HEK293 (cell line): ENCODE data around the gene KIF11.

Source experiments
- CTCF ChIA-PET: fragments of 350-600 bp; formaldehyde crosslinking; extraction: SDS; loops from one replicate; lab custom pipeline; 2021; ENCODE audit warnings: antibody characterized with exemption; lab: Yijun Ruan, JAX
- POLR2A ChIA-PET: fragments of 300-600 bp; formaldehyde crosslinking; extraction: SDS; loops from one replicate; lab custom pipeline; 2020; ENCODE audit warnings: antibody characterized with exemption, inconsistent platforms; lab: Yijun Ruan, JAX
- H3K27ac ChIP-seq: fragments of 200-500 bp; sonication (Bioruptor generic); 2 replicates; pipeline ENCODE4 v1.5.1; 2014; ENCODE audit warnings: low read depth, low read length, control low read depth, inconsistent platforms; ENCODE audit errors: extremely low read depth
- H3K36me3 ChIP-seq, 2 experiments: fragments of 200-500 bp in 1 of 2; sonication (Bioruptor generic) in 1 of 2; 1 replicate in 1 of 2; 2 replicates in 1 of 2; pipeline ENCODE4 v1.5.1; 2014 to 2017; ENCODE audit warnings: inconsistent platforms in 2 of 2, low read length in 2 of 2; ENCODE audit not compliant: control insufficient read depth in 2 of 2, insufficient read depth in 1 of 2
- H3K4me1 ChIP-seq: fragments of 200-500 bp; sonication (Bioruptor generic); 2 replicates; pipeline ENCODE4 v1.5.1; 2014; ENCODE audit warnings: mild to moderate bottlenecking, low read length, inconsistent platforms; ENCODE audit not compliant: control insufficient read depth, insufficient read depth
- H3K4me3 ChIP-seq: 2 replicates; pipeline ENCODE4 v1.5.1; 2011; ENCODE audit warnings: low read depth, mild to moderate bottlenecking, control low read depth, low read length, moderate library complexity
- H3K9me3 ChIP-seq: fragments of 200-500 bp; sonication (Bioruptor generic); 2 replicates; pipeline ENCODE4 v1.5.1; 2014; ENCODE audit warnings: low read depth, low read length, inconsistent platforms; ENCODE audit not compliant: control insufficient read depth, insufficient read depth
- FEZF1 ChIP-seq: fragments of 450-650 bp; formaldehyde crosslinking; IDR thresholded peaks from 2 replicates; pipeline ENCODE4 v1.5.1; 2016; ENCODE audit warnings: missing biosample characterization, missing genetic modification characterization
- GLIS1 ChIP-seq: fragments of 450-650 bp; formaldehyde crosslinking; IDR thresholded peaks from 2 replicates; pipeline ENCODE4 v1.5.1; 2016; ENCODE audit warnings: missing biosample characterization, missing genetic modification characterization
- KLF1 ChIP-seq: fragments of 450-650 bp; formaldehyde crosslinking; IDR thresholded peaks from 2 replicates; pipeline ENCODE4 v1.5.1; 2016; ENCODE audit warnings: missing biosample characterization, missing genetic modification characterization
- PRDM1 ChIP-seq: fragments of 450-650 bp; formaldehyde crosslinking; IDR thresholded peaks from 2 replicates; pipeline ENCODE4; 2016; ENCODE audit warnings: missing biosample characterization, missing genetic modification characterization
- SP2 ChIP-seq: fragments of 450-650 bp; formaldehyde crosslinking; IDR thresholded peaks from 2 replicates; pipeline ENCODE4 v1.5.1; 2016; ENCODE audit warnings: missing biosample characterization, missing genetic modification characterization
- ZBTB17 ChIP-seq: fragments of 450-650 bp; formaldehyde crosslinking; IDR thresholded peaks from 2 replicates; pipeline ENCODE4 v1.5.1; 2016; ENCODE audit warnings: missing biosample characterization, missing genetic modification characterization
- ZBTB21 ChIP-seq: fragments of 450-650 bp; formaldehyde crosslinking; IDR thresholded peaks from 2 replicates; pipeline ENCODE4 v1.5.1; 2017; ENCODE audit warnings: missing biosample characterization, missing genetic modification characterization
- ZBTB7A ChIP-seq: fragments of 450-650 bp; formaldehyde crosslinking; IDR thresholded peaks from 2 replicates; pipeline ENCODE4 v1.5.1; 2016; ENCODE audit warnings: low read depth, missing biosample characterization, missing genetic modification characterization
- ZBTB8A ChIP-seq: fragments of 450-650 bp; formaldehyde crosslinking; IDR thresholded peaks from 2 replicates; pipeline ENCODE4 v1.5.1; 2016; ENCODE audit warnings: missing biosample characterization, missing genetic modification characterization
- ZNF169 ChIP-seq: fragments of 450-650 bp; formaldehyde crosslinking; IDR thresholded peaks from 2 replicates; pipeline ENCODE4 v1.5.1; 2016; ENCODE audit warnings: missing biosample characterization, missing genetic modification characterization
- ZNF19 ChIP-seq: fragments of 450-650 bp; formaldehyde crosslinking; IDR thresholded peaks from 2 replicates; pipeline ENCODE4; 2016; ENCODE audit warnings: missing biosample characterization, missing genetic modification characterization, low read depth
- ZNF24 ChIP-seq: fragments of 450-650 bp; formaldehyde crosslinking; IDR thresholded peaks from 2 replicates; pipeline ENCODE4 v1.5.1; 2016; ENCODE audit warnings: missing biosample characterization, missing genetic modification characterization
- ZNF324 ChIP-seq: fragments of 450-650 bp; formaldehyde crosslinking; IDR thresholded peaks from 2 replicates; pipeline ENCODE4 v1.5.1; 2016; ENCODE audit warnings: missing biosample characterization, missing genetic modification characterization
- ZNF529 ChIP-seq: fragments of 450-650 bp; formaldehyde crosslinking; IDR thresholded peaks from 2 replicates; pipeline ENCODE4 v1.5.1; 2017; ENCODE audit warnings: missing genetic modification characterization, missing biosample characterization; ENCODE audit not compliant: insufficient replicate concordance
- ZNF530 ChIP-seq: fragments of 450-650 bp; formaldehyde crosslinking; IDR thresholded peaks from 2 replicates; pipeline ENCODE4 v1.5.1; 2016; ENCODE audit warnings: low read depth, missing biosample characterization, missing genetic modification characterization
- ZNF544 ChIP-seq: fragments of 450-650 bp; formaldehyde crosslinking; IDR thresholded peaks from 2 replicates; pipeline ENCODE4 v1.5.0; 2017; ENCODE audit warnings: missing biosample characterization, missing genetic modification characterization
- ZNF549 ChIP-seq: fragments of 450-650 bp; IDR thresholded peaks from 2 replicates; pipeline ENCODE4 v1.5.1; 2018; ENCODE audit warnings: missing biosample characterization, missing genetic modification characterization, mild to moderate bottlenecking, inconsistent platforms, moderate library complexity
- ZNF596 ChIP-seq: fragments of 450-650 bp; IDR thresholded peaks from 2 replicates; pipeline ENCODE4 v1.5.0; 2018; ENCODE audit warnings: missing biosample characterization, mild to moderate bottlenecking, missing genetic modification characterization, moderate library complexity
- ZNF658 ChIP-seq: fragments of 450-650 bp; formaldehyde crosslinking; IDR thresholded peaks from 2 replicates; pipeline ENCODE4; 2016; ENCODE audit warnings: missing biosample characterization, missing genetic modification characterization
- TF ChIP-seq, protein P1 (sequence below): fragments of 450-650 bp; formaldehyde crosslinking; IDR thresholded peaks from 2 replicates; pipeline ENCODE4 v1.5.1; 2016; ENCODE audit warnings: missing biosample characterization, missing genetic modification characterization, borderline replicate concordance
- TF ChIP-seq, protein P2 (sequence below): fragments of 450-650 bp; formaldehyde crosslinking; IDR thresholded peaks from 2 replicates; pipeline ENCODE4 v1.5.1; 2017; ENCODE audit warnings: missing biosample characterization, missing genetic modification characterization
- TF ChIP-seq, protein P3 (sequence below): fragments of 450-650 bp; formaldehyde crosslinking; IDR thresholded peaks from 2 replicates; pipeline ENCODE4 v1.5.1; 2016; ENCODE audit warnings: missing biosample characterization, missing genetic modification characterization
- TF ChIP-seq, protein P4 (sequence below): fragments of 450-650 bp; formaldehyde crosslinking; IDR thresholded peaks from 2 replicates; pipeline ENCODE4 v1.5.1; 2016; ENCODE audit warnings: missing biosample characterization, missing genetic modification characterization

The KIF11 gene

GRCh38 chr10:92615515-92615914 is 22.6 kb downstream of the KIF11 start (continued):
- TF ChIP-seq FEZF1 (tag by site-specific recombination) (no peak), ZBTB8A (tag by site-specific recombination) (no peak), ZNF169 (tag by site-specific recombination) (no peak), ZNF549 (tag by site-specific recombination) (no peak), ZNF529 (tag by site-specific recombination) (no peak), ZBTB17 (tag by site-specific recombination) (no peak), ZNF658 (tag by site-specific recombination) (no peak), ZNF24 (tag by site-specific recombination) (no peak), KLF1 (no peak)
- TF ChIP-seq, protein P1, sequence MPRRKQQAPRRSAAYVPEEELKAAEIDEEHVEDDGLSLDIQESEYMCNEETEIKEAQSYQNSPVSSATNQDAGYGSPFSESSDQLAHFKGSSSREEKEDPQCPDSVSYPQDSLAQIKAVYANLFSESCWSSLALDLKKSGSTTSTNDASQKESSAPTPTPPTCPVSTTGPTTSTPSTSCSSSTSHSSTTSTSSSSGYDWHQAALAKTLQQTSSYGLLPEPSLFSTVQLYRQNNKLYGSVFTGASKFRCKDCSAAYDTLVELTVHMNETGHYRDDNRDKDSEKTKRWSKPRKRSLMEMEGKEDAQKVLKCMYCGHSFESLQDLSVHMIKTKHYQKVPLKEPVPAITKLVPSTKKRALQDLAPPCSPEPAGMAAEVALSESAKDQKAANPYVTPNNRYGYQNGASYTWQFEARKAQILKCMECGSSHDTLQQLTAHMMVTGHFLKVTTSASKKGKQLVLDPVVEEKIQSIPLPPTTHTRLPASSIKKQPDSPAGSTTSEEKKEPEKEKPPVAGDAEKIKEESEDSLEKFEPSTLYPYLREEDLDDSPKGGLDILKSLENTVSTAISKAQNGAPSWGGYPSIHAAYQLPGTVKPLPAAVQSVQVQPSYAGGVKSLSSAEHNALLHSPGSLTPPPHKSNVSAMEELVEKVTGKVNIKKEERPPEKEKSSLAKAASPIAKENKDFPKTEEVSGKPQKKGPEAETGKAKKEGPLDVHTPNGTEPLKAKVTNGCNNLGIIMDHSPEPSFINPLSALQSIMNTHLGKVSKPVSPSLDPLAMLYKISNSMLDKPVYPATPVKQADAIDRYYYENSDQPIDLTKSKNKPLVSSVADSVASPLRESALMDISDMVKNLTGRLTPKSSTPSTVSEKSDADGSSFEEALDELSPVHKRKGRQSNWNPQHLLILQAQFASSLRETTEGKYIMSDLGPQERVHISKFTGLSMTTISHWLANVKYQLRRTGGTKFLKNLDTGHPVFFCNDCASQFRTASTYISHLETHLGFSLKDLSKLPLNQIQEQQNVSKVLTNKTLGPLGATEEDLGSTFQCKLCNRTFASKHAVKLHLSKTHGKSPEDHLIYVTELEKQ (tag by site-specific recombination), result no peak

DNA sequence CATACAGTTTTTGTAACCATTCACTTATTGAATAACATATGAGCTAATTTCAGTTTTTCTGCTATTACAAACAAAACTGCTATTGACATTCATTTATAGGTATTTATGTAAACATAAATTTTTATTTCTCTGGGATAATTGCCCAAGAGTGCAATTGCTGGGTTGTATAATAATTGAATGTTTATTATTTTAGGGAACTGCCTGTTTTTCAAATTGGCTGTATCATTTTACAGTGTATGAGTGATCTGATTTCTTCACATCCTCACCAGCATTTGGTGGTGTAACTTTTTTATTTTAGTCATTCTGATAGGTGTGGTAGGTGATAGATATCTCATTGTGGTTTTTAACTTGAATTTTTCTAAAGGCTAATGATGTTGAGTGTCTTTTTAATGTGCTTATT is 26.4 kb downstream of the KIF11 start:
- H3K4me1 ChIP-seq, result no peaks in the 10 kb centered on the region
- TF ChIP-seq SP2, result no peak
- TF ChIP-seq, protein P2, sequence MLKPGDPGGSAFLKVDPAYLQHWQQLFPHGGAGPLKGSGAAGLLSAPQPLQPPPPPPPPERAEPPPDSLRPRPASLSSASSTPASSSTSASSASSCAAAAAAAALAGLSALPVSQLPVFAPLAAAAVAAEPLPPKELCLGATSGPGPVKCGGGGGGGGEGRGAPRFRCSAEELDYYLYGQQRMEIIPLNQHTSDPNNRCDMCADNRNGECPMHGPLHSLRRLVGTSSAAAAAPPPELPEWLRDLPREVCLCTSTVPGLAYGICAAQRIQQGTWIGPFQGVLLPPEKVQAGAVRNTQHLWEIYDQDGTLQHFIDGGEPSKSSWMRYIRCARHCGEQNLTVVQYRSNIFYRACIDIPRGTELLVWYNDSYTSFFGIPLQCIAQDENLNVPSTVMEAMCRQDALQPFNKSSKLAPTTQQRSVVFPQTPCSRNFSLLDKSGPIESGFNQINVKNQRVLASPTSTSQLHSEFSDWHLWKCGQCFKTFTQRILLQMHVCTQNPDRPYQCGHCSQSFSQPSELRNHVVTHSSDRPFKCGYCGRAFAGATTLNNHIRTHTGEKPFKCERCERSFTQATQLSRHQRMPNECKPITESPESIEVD, result peak; percentile 55
- no peak for TF ChIP-seq ZNF544 (tag by site-specific recombination)
- no peak overlapping the region for H3K27ac ChIP-seq
- H3K36me3 ChIP-seq, result peaks cover 89 to 92% of the 10 kb centered on the region in 2 experiments
- ChIA-PET POLR2A (interaction anchor here (0.7 kb wide), 2 partner anchors 38 to 76 kb away, joined by 3 read pairs; no protein-coding TSS in a partner anchor), CTCF (no interaction called here)
- no peaks in the 10 kb centered on the region for H3K9me3 ChIP-seq
- no peak overlapping the region for H3K4me3 ChIP-seq

GRCh38 chr10:92627845-92628480 is 35.0 kb downstream of the KIF11 start:
- Histone ChIP-seq H3K27ac (no peak overlapping the region), H3K36me3 (peaks cover 66 to 76% of the 10 kb centered on the region in 2 experiments), H3K4me3 (no peak overlapping the region), H3K9me3 (no peaks in the 10 kb centered on the region), H3K4me1 (0 out of 2 replicates have a peak, but pooled peaks cover 5% of the 10 kb centered on the region)
- CTCF ChIA-PET, result interaction anchor here (0.6 kb wide), 2 partner anchors 253 to 272 kb away, joined by 3 to 4 read pairs; no protein-coding TSS in a partner anchor
- POLR2A ChIA-PET, result no interaction called here
- no peak for TF ChIP-seq ZBTB21
- no peak for TF ChIP-seq ZNF169 (tag by site-specific recombination)
- TF ChIP-seq, protein P3, sequence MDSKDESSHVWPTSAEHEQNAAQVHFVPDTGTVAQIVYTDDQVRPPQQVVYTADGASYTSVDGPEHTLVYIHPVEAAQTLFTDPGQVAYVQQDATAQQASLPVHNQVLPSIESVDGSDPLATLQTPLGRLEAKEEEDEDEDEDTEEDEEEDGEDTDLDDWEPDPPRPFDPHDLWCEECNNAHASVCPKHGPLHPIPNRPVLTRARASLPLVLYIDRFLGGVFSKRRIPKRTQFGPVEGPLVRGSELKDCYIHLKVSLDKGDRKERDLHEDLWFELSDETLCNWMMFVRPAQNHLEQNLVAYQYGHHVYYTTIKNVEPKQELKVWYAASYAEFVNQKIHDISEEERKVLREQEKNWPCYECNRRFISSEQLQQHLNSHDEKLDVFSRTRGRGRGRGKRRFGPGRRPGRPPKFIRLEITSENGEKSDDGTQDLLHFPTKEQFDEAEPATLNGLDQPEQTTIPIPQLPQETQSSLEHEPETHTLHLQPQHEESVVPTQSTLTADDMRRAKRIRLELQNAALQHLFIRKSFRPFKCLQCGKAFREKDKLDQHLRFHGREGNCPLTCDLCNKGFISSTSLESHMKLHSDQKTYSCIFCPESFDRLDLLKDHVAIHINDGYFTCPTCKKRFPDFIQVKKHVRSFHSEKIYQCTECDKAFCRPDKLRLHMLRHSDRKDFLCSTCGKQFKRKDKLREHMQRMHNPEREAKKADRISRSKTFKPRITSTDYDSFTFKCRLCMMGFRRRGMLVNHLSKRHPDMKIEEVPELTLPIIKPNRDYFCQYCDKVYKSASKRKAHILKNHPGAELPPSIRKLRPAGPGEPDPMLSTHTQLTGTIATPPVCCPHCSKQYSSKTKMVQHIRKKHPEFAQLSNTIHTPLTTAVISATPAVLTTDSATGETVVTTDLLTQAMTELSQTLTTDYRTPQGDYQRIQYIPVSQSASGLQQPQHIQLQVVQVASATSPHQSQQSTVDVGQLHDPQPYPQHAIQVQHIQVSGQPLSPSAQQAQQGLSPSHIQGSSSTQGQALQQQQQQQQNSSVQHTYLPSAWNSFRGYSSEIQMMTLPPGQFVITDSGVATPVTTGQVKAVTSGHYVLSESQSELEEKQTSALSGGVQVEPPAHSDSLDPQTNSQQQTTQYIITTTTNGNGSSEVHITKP (tag by site-specific recombination), result 0 out of 2 replicates have a peak, but pooled peaks have one; percentile 12
- TF ChIP-seq, protein P4, sequence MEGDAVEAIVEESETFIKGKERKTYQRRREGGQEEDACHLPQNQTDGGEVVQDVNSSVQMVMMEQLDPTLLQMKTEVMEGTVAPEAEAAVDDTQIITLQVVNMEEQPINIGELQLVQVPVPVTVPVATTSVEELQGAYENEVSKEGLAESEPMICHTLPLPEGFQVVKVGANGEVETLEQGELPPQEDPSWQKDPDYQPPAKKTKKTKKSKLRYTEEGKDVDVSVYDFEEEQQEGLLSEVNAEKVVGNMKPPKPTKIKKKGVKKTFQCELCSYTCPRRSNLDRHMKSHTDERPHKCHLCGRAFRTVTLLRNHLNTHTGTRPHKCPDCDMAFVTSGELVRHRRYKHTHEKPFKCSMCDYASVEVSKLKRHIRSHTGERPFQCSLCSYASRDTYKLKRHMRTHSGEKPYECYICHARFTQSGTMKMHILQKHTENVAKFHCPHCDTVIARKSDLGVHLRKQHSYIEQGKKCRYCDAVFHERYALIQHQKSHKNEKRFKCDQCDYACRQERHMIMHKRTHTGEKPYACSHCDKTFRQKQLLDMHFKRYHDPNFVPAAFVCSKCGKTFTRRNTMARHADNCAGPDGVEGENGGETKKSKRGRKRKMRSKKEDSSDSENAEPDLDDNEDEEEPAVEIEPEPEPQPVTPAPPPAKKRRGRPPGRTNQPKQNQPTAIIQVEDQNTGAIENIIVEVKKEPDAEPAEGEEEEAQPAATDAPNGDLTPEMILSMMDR (tag by site-specific recombination), result 0 out of 2 replicates have a peak, but pooled peaks have one; percentile 32
- no peak for TF ChIP-seq ZNF596
- TF ChIP-seq PRDM1 (tag by site-specific recombination), result 0 out of 2 replicates have a peak, but pooled peaks have one; percentile 6
- TF ChIP-seq GLIS1 (tag by site-specific recombination), result no peak
- no peak for TF ChIP-seq ZNF658 (tag by site-specific recombination)
- TF ChIP-seq ZNF530 (tag by site-specific recombination), result no peak
- no peak for TF ChIP-seq ZBTB7A (tag by site-specific recombination)
- TF ChIP-seq ZNF324, result no peak
- TF ChIP-seq ZNF19 (tag by site-specific recombination), result no peak
